SK-N-SH (cell line): Measurements from ENCODE around the gene ANKS6. TPM values are rescaled to one million over a fixed set of nuclear protein-coding genes. Genes with fewer than 3 reads are reported as not detected.

Source experiments
- CTCF ChIA-PET: fragments of 300-600, 350-600 bp; formaldehyde crosslinking; extraction: SDS; loops from one replicate; lab custom pipeline; 2021; lab: Yijun Ruan, JAX
- POLR2A ChIA-PET: fragments of 350-600 bp; sonication (Branson Sonifier 250); formaldehyde crosslinking; extraction: SDS; loops from one replicate; lab custom pipeline; 2020; ENCODE audit warnings: antibody characterized with exemption, inconsistent platforms; lab: Yijun Ruan, JAX
- DNase-seq: peaks from one replicate; pipeline ENCODE4 v3.0.0; 2012
- H2AFZ ChIP-seq: fragments of 200-600 bp; sonication (generic); 2 replicates; pipeline ENCODE4 v1.8.1; 2016; ENCODE audit warnings: antibody characterized with exemption, mild to moderate bottlenecking, low read depth
- H3F3A ChIP-seq: fragments of 200-600 bp; sonication (generic); replicated peaks from 2 replicates; pipeline ENCODE3; 2016; ENCODE audit warnings: antibody characterized with exemption, mild to moderate bottlenecking; ENCODE audit not compliant: insufficient read depth
- H3K27ac ChIP-seq, 2 experiments: fragments of 200-500 bp in 1 of 2; fragments of 200-600 bp in 1 of 2; sonication (Bioruptor generic) in 1 of 2; sonication (generic), shearing (Covaris generic) in 1 of 2; 2 replicates each; pipeline versions ENCODE4 v1.5.1 to v1.6.1; 2014 to 2016; ENCODE audit warnings: low read depth in 2 of 2, inconsistent platforms in 1 of 2, low read length in 1 of 2, mild to moderate bottlenecking in 1 of 2, mixed read lengths in 1 of 2
- H3K27me3 ChIP-seq: fragments of 200-600 bp; sonication (generic), shearing (Covaris generic); 2 replicates; pipeline ENCODE4 v1.6.1; 2016; ENCODE audit warnings: mixed run types; ENCODE audit not compliant: insufficient read depth
- H3K36me3 ChIP-seq, 2 experiments: fragments of 200-500 bp in 1 of 2; fragments of 200-600 bp in 1 of 2; sonication (Bioruptor generic) in 1 of 2; sonication (generic) in 1 of 2; replicated peaks in 1 of 2; 2 replicates each; pipeline versions ENCODE3 to v1.5.1; 2014 to 2016; ENCODE audit warnings: low read length in 1 of 2, mild to moderate bottlenecking in 1 of 2; ENCODE audit not compliant: insufficient read depth in 2 of 2, control insufficient read depth in 1 of 2
- H3K4me1 ChIP-seq, 2 experiments: fragments of 200-500 bp in 1 of 2; fragments of 200-600 bp in 1 of 2; sonication (Bioruptor generic) in 1 of 2; sonication (generic), shearing (Covaris generic) in 1 of 2; 2 replicates each; pipeline versions ENCODE4 v1.5.1 to v1.6.1; 2014 to 2016; ENCODE audit warnings: low read depth in 1 of 2, low read length in 1 of 2, mixed run types in 1 of 2; ENCODE audit not compliant: insufficient read depth in 2 of 2, control insufficient read depth in 1 of 2
- H3K4me2 ChIP-seq: fragments of 200-600 bp; sonication (generic), shearing (Covaris generic); 2 replicates; pipeline ENCODE4 v1.6.1; 2017; ENCODE audit warnings: mixed run types
- H3K4me3 ChIP-seq, 2 experiments: fragments of 200-500 bp in 1 of 2; fragments of 200-600 bp in 1 of 2; sonication (Bioruptor generic) in 1 of 2; sonication (generic), shearing (Covaris generic) in 1 of 2; 2 replicates each; pipeline versions ENCODE4 v1.5.1 to v1.8.1; 2014 to 2016; ENCODE audit warnings: low read depth in 2 of 2, inconsistent platforms in 1 of 2, low read length in 1 of 2, mild to moderate bottlenecking in 1 of 2, mixed read lengths in 1 of 2, moderate library complexity in 1 of 2
- H3K79me2 ChIP-seq: fragments of 200-600 bp; sonication (generic); 2 replicates; pipeline ENCODE4 v1.8.1; 2017; ENCODE audit warnings: mild to moderate bottlenecking; ENCODE audit not compliant: insufficient read depth
- H3K9ac ChIP-seq: fragments of 200-600 bp; sonication (generic); 2 replicates; pipeline ENCODE4 v1.6.1; 2017; ENCODE audit warnings: mixed run types
- H3K9me2 ChIP-seq: fragments of 200-600 bp; sonication (generic); 2 replicates; pipeline ENCODE4 v1.6.1; 2017; ENCODE audit warnings: mixed run types
- H3K9me3 ChIP-seq: fragments of 200-600 bp; sonication (generic); 2 replicates; pipeline ENCODE4 v1.6.1; 2017; ENCODE audit warnings: mixed run types, mild to moderate bottlenecking, moderate library complexity
- H4K20me1 ChIP-seq: fragments of 200-600 bp; sonication (generic); 2 replicates; pipeline ENCODE4 v1.6.1; 2017; ENCODE audit warnings: mild to moderate bottlenecking, mixed run types; ENCODE audit not compliant: insufficient read depth
- CHD2 ChIP-seq: fragments of 150-350 bp; IDR thresholded peaks from 2 replicates; pipeline ENCODE4 v1.6.1; 2018; ENCODE audit warnings: low read length; ENCODE audit not compliant: partially characterized antibody
- ELF1 ChIP-seq: IDR thresholded peaks from 2 replicates; pipeline ENCODE4 v1.4.0; 2012
- EZH2phosphoT487 ChIP-seq: fragments of 200-600 bp; sonication (generic); IDR thresholded peaks from 2 replicates; pipeline ENCODE4 v1.6.1; 2017; ENCODE audit warnings: low read depth, mixed run types, mild to moderate bottlenecking, antibody characterized with exemption, moderate library complexity, borderline replicate concordance
- FOSL2 ChIP-seq: IDR thresholded peaks from 2 replicates; pipeline ENCODE4 v1.4.0; 2012; ENCODE audit warnings: low read depth, mild to moderate bottlenecking, moderate library complexity, borderline replicate concordance
- FOXJ3 ChIP-seq: sonication (generic); formaldehyde crosslinking; IDR thresholded peaks from 2 replicates; pipeline ENCODE4 v1.5.1; 2020; ENCODE audit warnings: mild to moderate bottlenecking, missing genetic modification reagents
- FOXM1 ChIP-seq: IDR thresholded peaks from 2 replicates; pipeline ENCODE4 v1.4.0; 2012; ENCODE audit warnings: low read depth, mild to moderate bottlenecking
- GATA2 ChIP-seq: sonication (generic); formaldehyde crosslinking; IDR thresholded peaks from 2 replicates; pipeline ENCODE4 v1.5.0; 2020; ENCODE audit warnings: mild to moderate bottlenecking, missing genetic modification reagents
- JUND ChIP-seq: IDR thresholded peaks from 2 replicates; pipeline ENCODE4 v1.4.0; 2012
- MEF2A ChIP-seq: IDR thresholded peaks from 2 replicates; pipeline ENCODE4 v1.4.0; 2012; ENCODE audit warnings: low read depth, borderline replicate concordance
- MXI1 ChIP-seq: IDR thresholded peaks from 2 replicates; pipeline ENCODE4 v1.6.1; 2012; ENCODE audit warnings: mild to moderate bottlenecking, low read depth, low read length, improper control_type of control experiment
- NRF1 ChIP-seq: IDR thresholded peaks from 2 replicates; pipeline ENCODE4 v1.6.1; 2012; ENCODE audit warnings: low read depth, mild to moderate bottlenecking, low read length
- POLR2AphosphoS5 ChIP-seq: IDR thresholded peaks from 2 replicates; pipeline ENCODE4 v1.6.1; 2012; ENCODE audit warnings: low read depth, low read length
- RAD21 ChIP-seq: IDR thresholded peaks from 2 replicates; pipeline ENCODE4 v1.6.1; 2012; ENCODE audit warnings: mild to moderate bottlenecking, low read length
- RCOR1 ChIP-seq: fragments of 150-350 bp; IDR thresholded peaks from 2 replicates; pipeline ENCODE4 v1.6.1; 2017; ENCODE audit warnings: antibody characterized with exemption, low read length
- RFX5 ChIP-seq: IDR thresholded peaks from 2 replicates; pipeline ENCODE4 v1.6.1; 2012; ENCODE audit warnings: mild to moderate bottlenecking, improper control_type of control experiment, low read length
- TAF1 ChIP-seq: IDR thresholded peaks from 2 replicates; pipeline ENCODE4 v1.6.1; 2012; ENCODE audit warnings: low read depth, mild to moderate bottlenecking, low read length, moderate library complexity, borderline replicate concordance
- YY1 ChIP-seq: IDR thresholded peaks from 2 replicates; pipeline ENCODE4 v1.4.0; 2012; ENCODE audit warnings: low read depth, mild to moderate bottlenecking
- WGBS: methylation state at CpG from one replicate; pipeline ENCODE4 v1.1.6; 2017; ENCODE audit warnings: low lambda C conversion rate; 5-methylcytosine and 5-hydroxymethylcytosine counted together
- polyA plus RNA-seq, 3 experiments: library from polyadenylated mRNA; depleted of rRNA; stranded (reverse); fragments of >200 nt; gene quantifications; 2 replicates each; pipeline ENCODE4 v1.2.3, GENCODE V29; 2012
- TF ChIP-seq, protein P1 (sequence below): fragments of 150-350 bp; IDR thresholded peaks from 2 replicates; pipeline ENCODE4 v1.6.1; 2017; ENCODE audit warnings: antibody characterized with exemption, low read length, low read depth, borderline replicate concordance
- TF ChIP-seq, protein P2 (sequence below): fragments of 150-350 bp; IDR thresholded peaks from 2 replicates; pipeline ENCODE4 v1.6.1; 2016; ENCODE audit warnings: mild to moderate bottlenecking, low read depth, low read length
- TF ChIP-seq, protein P3 (sequence below): IDR thresholded peaks from 2 replicates; pipeline ENCODE4 v1.4.0; 2012; ENCODE audit warnings: low read depth
- TF ChIP-seq, protein P4 (sequence below): IDR thresholded peaks from 2 replicates; pipeline ENCODE4; 2012

Gene ANKS6
- polyA plus RNA-seq, 1 of the 3 experiments (the other 2 are of a cell fraction): 29.3 TPM

DNA sequence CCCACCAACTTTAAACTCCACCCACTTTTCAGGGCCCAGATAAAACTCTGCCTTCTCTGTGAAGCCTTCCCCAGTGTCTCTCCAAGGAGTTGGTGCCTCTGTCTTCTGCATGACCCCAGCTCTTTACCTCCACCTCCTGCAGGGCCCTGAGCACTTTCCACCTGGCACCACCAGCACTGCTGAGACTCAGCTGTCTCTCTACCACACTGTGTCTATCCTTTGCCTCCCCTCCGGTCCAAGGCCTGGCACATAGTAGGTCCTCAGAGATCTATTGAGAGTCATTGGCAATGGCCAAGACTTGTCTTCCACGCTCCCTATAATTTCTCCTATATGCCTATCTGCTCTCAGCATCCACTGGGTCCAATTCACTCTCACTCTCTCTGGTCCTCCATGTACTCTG is 74.7 kb downstream of the ANKS6 start:
- Histone ChIP-seq H3F3A (no peaks in the 10 kb centered on the region), H3K79me2 (no peaks in the 10 kb centered on the region), H3K4me1 (no peaks in the 10 kb centered on the region), H2AFZ (no peak overlapping the region), H3K9me3 (no peaks in the 10 kb centered on the region), H3K27ac (no peak overlapping the region), H3K9ac (no peak overlapping the region), H3K27me3 (peaks cover 2% of the 10 kb centered on the region; the same call in 1 of the 2 replicates), H3K4me2 (no peak overlapping the region), H3K4me3 (no peak overlapping the region)
- POLR2A ChIA-PET: no interaction called here
- DNase-seq: no peak
- 26% methylated on average over 2 of the region's 2 CpGs for WGBS
- TF ChIP-seq YY1 (no peak), TAF1 (no peak), MEF2A (no peak), FOXJ3 (CRISPR knock-in tag) (no peak), POLR2AphosphoS5 (no peak)
- TF ChIP-seq, protein P1, sequence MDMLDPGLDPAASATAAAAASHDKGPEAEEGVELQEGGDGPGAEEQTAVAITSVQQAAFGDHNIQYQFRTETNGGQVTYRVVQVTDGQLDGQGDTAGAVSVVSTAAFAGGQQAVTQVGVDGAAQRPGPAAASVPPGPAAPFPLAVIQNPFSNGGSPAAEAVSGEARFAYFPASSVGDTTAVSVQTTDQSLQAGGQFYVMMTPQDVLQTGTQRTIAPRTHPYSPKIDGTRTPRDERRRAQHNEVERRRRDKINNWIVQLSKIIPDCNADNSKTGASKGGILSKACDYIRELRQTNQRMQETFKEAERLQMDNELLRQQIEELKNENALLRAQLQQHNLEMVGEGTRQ: no peak
- TF ChIP-seq, protein P2, sequence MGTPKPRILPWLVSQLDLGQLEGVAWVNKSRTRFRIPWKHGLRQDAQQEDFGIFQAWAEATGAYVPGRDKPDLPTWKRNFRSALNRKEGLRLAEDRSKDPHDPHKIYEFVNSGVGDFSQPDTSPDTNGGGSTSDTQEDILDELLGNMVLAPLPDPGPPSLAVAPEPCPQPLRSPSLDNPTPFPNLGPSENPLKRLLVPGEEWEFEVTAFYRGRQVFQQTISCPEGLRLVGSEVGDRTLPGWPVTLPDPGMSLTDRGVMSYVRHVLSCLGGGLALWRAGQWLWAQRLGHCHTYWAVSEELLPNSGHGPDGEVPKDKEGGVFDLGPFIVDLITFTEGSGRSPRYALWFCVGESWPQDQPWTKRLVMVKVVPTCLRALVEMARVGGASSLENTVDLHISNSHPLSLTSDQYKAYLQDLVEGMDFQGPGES: no peak
- TF ChIP-seq, all 33 proteins: peak for 0
- no peaks in the 10 kb centered on the region for H3K36me3 ChIP-seq
- CTCF ChIA-PET: interaction anchor here (1.0 to 1.4 kb wide), 2 partner anchors 15 to 54 kb away, joined by 3 to 4 read pairs; no protein-coding TSS in a partner anchor
- H4K20me1 ChIP-seq: no peaks in the 10 kb centered on the region
- no peaks in the 10 kb centered on the region for H3K9me2 ChIP-seq

DNA sequence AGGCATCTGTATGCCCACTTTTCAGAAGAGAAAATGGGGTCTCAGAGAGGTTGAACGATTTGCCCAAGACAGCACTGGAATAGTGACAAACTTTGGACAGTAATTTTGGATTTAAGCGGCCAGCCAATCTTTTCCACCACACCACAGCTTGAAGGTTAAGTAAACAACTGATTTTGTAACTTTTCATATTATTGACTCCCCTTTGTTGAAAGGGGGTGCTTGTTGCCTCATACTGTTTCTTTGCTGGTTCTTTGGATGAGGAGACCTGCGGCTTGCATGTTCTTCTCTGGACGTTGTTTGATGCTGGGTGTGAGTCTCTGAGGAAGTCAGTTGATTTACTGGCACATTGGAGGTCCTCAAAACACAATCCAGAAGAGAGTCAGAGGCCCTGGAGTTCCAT is 76.0 kb downstream of the ANKS6 start:
- Histone ChIP-seq H3K36me3 (no peaks in the 10 kb centered on the region), H3K9me3 (no peaks in the 10 kb centered on the region), H3K4me3 (no peak overlapping the region), H3F3A (no peaks in the 10 kb centered on the region), H3K79me2 (no peaks in the 10 kb centered on the region), H3K4me2 (no peak overlapping the region), H3K4me1 (no peaks in the 10 kb centered on the region), H4K20me1 (no peaks in the 10 kb centered on the region), H3K27ac (no peak overlapping the region), H3K9me2 (no peaks in the 10 kb centered on the region), H3K9ac (no peak overlapping the region), H2AFZ (no peak overlapping the region), H3K27me3 (peaks cover 14% of the 10 kb centered on the region; the same call in 1 of the 2 replicates)
- DNase-seq: no peak
- CTCF ChIA-PET: interaction anchor here (1.5 kb wide), 1 partner anchor 56 kb away, joined by 4 read pairs; no protein-coding TSS in a partner anchor
- POLR2A ChIA-PET: no interaction called here
- WGBS: 19% methylated on average over 4 of the region's 4 CpGs
- TF ChIP-seq NRF1 (no peak), RCOR1 (no peak), ELF1 (no peak), MXI1 (no peak), FOXM1 (no peak), EZH2phosphoT487 (no peak), GATA2 (CRISPR knock-in tag) (no peak), CHD2 (no peak), FOSL2 (no peak), MEF2A (no peak), RFX5 (no peak), RAD21 (no peak), YY1 (no peak), JUND (no peak)
- TF ChIP-seq, protein P2: no peak
- TF ChIP-seq, protein P3, sequence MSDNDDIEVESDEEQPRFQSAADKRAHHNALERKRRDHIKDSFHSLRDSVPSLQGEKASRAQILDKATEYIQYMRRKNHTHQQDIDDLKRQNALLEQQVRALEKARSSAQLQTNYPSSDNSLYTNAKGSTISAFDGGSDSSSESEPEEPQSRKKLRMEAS: no peak
- TF ChIP-seq, protein P4, sequence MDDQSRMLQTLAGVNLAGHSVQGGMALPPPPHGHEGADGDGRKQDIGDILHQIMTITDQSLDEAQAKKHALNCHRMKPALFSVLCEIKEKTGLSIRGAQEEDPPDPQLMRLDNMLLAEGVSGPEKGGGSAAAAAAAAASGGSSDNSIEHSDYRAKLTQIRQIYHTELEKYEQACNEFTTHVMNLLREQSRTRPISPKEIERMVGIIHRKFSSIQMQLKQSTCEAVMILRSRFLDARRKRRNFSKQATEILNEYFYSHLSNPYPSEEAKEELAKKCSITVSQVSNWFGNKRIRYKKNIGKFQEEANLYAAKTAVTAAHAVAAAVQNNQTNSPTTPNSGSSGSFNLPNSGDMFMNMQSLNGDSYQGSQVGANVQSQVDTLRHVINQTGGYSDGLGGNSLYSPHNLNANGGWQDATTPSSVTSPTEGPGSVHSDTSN: no peak
